Small intestine (tissue), 7 donors: ENCODE measurements around the gene CNTN5. TPM values are rescaled to one million over a fixed set of nuclear protein-coding genes. Genes with fewer than 3 reads are reported as not detected.
"Not testable (repeated sequence)": the region's sequence is repeated elsewhere in the genome, so short reads cannot be mapped to it uniquely, and the experiment has no call there.

ENCODE experiments used
- DNase-seq, 2 donors: peaks; one replicate each; pipeline versions ENCODE4 v3.0.0 to v3.0.0-alpha.2; 2013
- FAIRE-seq: peaks from 2 replicates; lab custom pipeline; 2012; peaks lifted over from hg19 to GRCh38; lab: Jason Lieb, UNC
- H3K27ac ChIP-seq, 3 donors: one replicate each; pipeline ENCODE4 v1.5.1; 2013; ENCODE audit warnings: low read length in 2 of 3, mild to moderate bottlenecking in 2 of 3, control low read depth in 1 of 3, inconsistent platforms in 1 of 3, low read depth in 1 of 3, moderate library complexity in 1 of 3
- H3K27me3 ChIP-seq, 3 donors: one replicate each; pipeline ENCODE4 v1.6.1; 2013; ENCODE audit warnings: low read length in 3 of 3, inconsistent platforms in 1 of 3; ENCODE audit not compliant: control insufficient read depth in 3 of 3, insufficient read depth in 3 of 3
- H3K36me3 ChIP-seq, 3 donors: one replicate each; pipeline ENCODE4 v1.6.1; 2013; ENCODE audit warnings: low read length in 3 of 3, inconsistent platforms in 1 of 3, low read depth in 1 of 3, mild to moderate bottlenecking in 1 of 3, moderate library complexity in 1 of 3; ENCODE audit not compliant: control insufficient read depth in 3 of 3, insufficient read depth in 2 of 3
- H3K4me1 ChIP-seq, 3 donors: one replicate each; pipeline ENCODE4 v1.6.1; 2013; ENCODE audit warnings: low read length in 2 of 3, inconsistent platforms in 1 of 3, low read depth in 1 of 3, mild to moderate bottlenecking in 1 of 3, moderate library complexity in 1 of 3; ENCODE audit not compliant: control insufficient read depth in 3 of 3, insufficient read depth in 2 of 3
- H3K4me3 ChIP-seq, 3 donors: one replicate each; pipeline ENCODE4 v1.5.1; 2013; ENCODE audit warnings: low read length in 3 of 3, control low read depth in 1 of 3, inconsistent platforms in 1 of 3, low read depth in 1 of 3, mild to moderate bottlenecking in 1 of 3, moderate library complexity in 1 of 3
- H3K9me3 ChIP-seq, 2 donors: one replicate each; pipeline ENCODE4 v1.6.1; 2013; ENCODE audit warnings: low read depth in 1 of 2, low read length in 1 of 2; ENCODE audit not compliant: control insufficient read depth in 2 of 2, insufficient read depth in 1 of 2
- WGBS, 3 donors: extraction: QIAGEN DNeasy Blood & Tissue Kit; methylation state at CpG; one replicate each; pipeline ENCODE4 v1.1.7; 2013; 5-methylcytosine and 5-hydroxymethylcytosine counted together
- polyA plus RNA-seq, 4 donors: library from polyadenylated mRNA; stranded (reverse) in 3 of 4; unstranded in 1 of 4; fragments of 200-250 nt in 3 of 4; fragments of 120-200 nt in 1 of 4; gene quantifications; one replicate each; pipeline versions ENCODE4 v1.2.1 to v1.2.3, GENCODE V29; 2013
- donor health status: healthy with polysubstance abuse.
- donor health status: control.
- donor health status: control.
- donor health status: Bipolar disorder and iron deficiency.
- donor health status: healthy.

Gene CNTN5
- polyA plus RNA-seq, 4 donors = 0.04 to 0.09 TPM; not detected in 2

DNA sequence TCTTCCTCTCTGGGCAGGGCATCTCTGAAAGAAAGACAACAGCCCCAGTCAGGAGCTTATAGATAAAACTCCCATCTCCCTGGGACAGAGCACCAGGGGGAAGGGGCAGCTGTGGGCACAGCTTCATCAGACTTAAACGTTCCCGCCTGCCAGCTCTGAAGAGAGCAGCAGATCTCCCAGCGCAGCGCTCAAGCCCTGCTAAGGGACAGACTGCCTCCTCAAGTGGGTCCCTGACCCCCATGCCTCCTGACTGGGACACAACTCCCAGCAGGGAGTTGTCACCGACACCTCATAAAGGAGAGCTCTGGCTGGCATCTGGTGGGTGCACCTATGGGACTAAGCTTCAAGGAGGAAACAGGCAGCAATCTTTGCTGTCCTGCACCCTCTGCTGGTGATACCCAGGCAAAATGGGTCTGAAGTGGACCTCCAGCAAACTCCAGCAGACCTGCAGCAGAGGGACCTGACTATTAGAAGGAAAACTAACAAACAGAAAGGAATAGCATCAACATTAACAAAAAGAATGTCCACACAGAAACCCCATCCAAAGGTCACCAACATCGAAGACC is 1236.6 kb downstream of the CNTN5 start:
- not testable (repeated sequence) for FAIRE-seq, H3K36me3 ChIP-seq, H3K4me1 ChIP-seq, H3K27me3 ChIP-seq, H3K4me3 ChIP-seq, DNase-seq, H3K27ac ChIP-seq, H3K9me3 ChIP-seq
- WGBS, 3 donors = 85 to 93% (median 92%) methylated on average over 6 of the region's 6 CpGs

DNA sequence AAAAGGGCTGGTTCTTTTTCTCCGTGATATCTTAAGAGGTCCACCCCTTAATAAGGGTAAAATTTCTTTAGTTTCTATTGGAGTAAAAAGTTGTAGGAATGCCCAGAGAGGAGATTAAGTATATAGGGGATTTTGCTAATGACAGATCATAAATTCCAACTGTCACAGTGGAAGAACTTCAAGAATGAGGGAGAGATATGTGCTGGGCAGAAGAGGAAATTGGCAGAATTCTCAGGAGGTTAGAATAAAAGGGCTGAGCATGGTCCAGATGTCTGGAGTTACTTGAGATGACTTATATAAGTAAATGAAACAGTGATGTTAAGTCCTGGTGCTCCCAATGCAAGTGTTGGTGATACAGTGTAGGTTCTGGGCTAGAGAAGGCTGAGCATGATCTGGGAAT is 1248.8 kb downstream of the CNTN5 start:
- H3K4me1 ChIP-seq = no peaks in the 10 kb centered on the region
- H3K27ac ChIP-seq = no peak overlapping the region
- no peaks in the 10 kb centered on the region for H3K36me3 ChIP-seq
- H3K9me3 ChIP-seq = no peaks in the 10 kb centered on the region
- WGBS, 3 donors = 41 to 55% (median 55%) methylated on average over 1 of the region's 1 CpG
- H3K27me3 ChIP-seq = no peaks in the 10 kb centered on the region
- FAIRE-seq (no peak), DNase-seq (no peak)
- H3K4me3 ChIP-seq = no peak overlapping the region

DNA sequence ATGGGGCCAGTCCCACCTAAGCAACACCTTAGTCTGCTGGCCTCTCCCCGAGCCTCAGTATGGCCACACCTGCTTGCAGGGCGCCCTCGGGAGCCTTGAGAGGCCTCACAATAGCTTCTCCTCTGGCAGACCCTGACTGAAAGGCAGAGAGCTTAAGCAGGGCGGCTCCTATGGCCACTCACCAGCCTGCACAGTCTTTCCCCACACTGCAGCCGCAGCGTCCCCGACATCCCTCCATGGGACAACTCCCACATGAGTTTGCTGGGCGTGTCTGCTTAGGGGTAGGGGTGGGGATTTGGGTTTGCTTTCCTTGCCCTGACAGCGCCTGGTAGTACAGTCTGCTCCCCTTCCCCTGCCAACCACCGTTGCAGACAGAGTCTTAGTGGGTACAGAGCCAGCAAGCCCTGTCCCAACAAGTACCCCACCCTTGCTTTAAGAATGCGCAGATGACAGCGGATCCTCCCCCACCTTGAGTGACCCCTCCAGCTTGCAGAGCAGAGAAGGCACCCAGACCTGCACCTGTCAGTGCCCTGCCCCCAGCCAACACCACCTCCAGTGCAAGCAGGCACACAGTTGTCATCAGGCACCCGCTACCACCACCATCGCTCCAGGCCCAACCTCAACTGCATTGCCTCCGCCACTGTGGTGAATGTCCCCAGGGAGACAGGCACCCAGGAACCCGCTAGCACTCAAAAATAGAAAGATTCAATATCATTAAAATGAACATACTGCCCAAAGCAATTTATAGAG is 1252.5 kb downstream of the CNTN5 start:
- H3K9me3 ChIP-seq = no peaks in the 10 kb centered on the region
- H3K4me3 ChIP-seq = no peak overlapping the region
- H3K36me3 ChIP-seq = no peaks in the 10 kb centered on the region
- H3K27ac ChIP-seq = no peak overlapping the region
- no peak for DNase-seq
- 81 to 89% (median 85%) methylated on average over 16 of the region's 16 CpGs for WGBS, 3 donors
- no peaks in the 10 kb centered on the region for H3K4me1 ChIP-seq
- no peak for FAIRE-seq
- H3K27me3 ChIP-seq = no peaks in the 10 kb centered on the region

DNA sequence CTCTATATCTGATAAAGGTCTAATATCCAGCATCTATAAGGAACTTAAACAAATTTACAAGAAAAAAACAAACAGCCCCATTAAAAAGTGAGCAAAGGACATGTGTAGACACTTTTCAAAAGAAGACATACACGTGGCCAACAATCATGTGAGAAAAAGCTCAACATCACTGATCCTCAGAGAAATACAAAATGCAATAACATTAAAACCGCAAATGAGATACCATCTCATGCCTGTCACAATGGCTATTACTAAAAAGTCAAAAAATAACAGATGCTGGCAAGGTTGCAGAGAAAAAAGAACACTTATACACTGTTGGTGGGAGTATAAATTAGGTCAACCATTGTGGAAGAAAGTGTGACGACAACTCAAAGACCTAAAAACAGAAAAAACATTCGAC is 1253.7 kb downstream of the CNTN5 start:
- not testable (repeated sequence) for H3K4me1 ChIP-seq, H3K36me3 ChIP-seq, H3K9me3 ChIP-seq, DNase-seq, H3K27me3 ChIP-seq, FAIRE-seq, H3K4me3 ChIP-seq, H3K27ac ChIP-seq
- WGBS, 3 donors = 77 to 84% (median 80%) methylated on average over 4 of the region's 4 CpGs

GRCh38 chr11:100294748-100295147 is 1274.0 kb downstream of the CNTN5 start:
- no peak overlapping the region for H3K4me3 ChIP-seq
- no peak for FAIRE-seq
- no peak for DNase-seq
- WGBS, 3 donors = 82 to 87% (median 84%) methylated on average over 6 of the region's 6 CpGs
- no peaks in the 10 kb centered on the region for H3K4me1 ChIP-seq
- H3K9me3 ChIP-seq = no peaks in the 10 kb centered on the region
- no peaks in the 10 kb centered on the region for H3K27me3 ChIP-seq
- no peaks in the 10 kb centered on the region for H3K36me3 ChIP-seq
- no peak overlapping the region for H3K27ac ChIP-seq

DNA sequence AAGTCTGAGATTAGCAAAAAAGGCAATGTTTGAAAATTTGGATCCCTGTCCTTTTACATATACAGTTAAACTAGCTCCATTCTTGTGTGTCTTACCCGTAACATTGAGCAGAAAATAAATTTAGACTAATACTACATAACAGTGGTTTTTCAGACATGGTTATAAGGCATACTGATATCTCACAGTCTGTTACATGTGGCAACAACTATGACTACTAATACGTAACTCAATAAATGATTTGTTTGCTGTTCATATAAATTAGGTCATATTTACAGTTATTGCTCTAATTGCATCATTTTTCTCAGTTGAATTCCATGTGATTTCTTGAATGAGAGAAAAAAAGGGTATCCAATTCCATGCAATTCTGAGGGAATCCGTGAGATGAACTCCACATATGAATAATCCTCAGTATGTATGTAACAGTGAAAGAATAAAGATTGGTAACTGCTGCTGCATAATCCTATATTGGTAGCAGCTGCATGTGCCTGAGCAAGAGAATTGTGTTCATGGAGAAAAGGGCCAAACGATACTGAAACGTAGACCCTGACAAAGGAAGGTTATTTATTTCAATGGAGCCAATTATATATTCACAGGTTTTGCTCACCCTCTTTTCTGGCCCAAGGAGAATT is 1275.4 kb downstream of the CNTN5 start:
- Histone ChIP-seq H3K27ac (no peak overlapping the region), H3K4me3 (no peak overlapping the region), H3K4me1 (no peaks in the 10 kb centered on the region), H3K9me3 (no peaks in the 10 kb centered on the region), H3K27me3 (no peaks in the 10 kb centered on the region), H3K36me3 (no peaks in the 10 kb centered on the region)
- FAIRE-seq (no peak), DNase-seq (no peak)
- 35 to 79% (median 61%) methylated on average over 5 of the region's 5 CpGs for WGBS, 3 donors

- Histone ChIP-seq H3K4me3 (no peak overlapping the region), H3K27me3 (no peaks in the 10 kb centered on the region), H3K4me1 (no peaks in the 10 kb centered on the region), H3K27ac (no peak overlapping the region), H3K36me3 (no peaks in the 10 kb centered on the region), H3K9me3 (no peaks in the 10 kb centered on the region)
- FAIRE-seq (no peak), DNase-seq (no peak)
- WGBS, 3 donors = 52 to 56% (median 56%) methylated on average over 5 of the region's 5 CpGs
Observed at GRCh38 chr11:100297516-100297915, 1276.8 kb downstream of the CNTN5 start.

DNA sequence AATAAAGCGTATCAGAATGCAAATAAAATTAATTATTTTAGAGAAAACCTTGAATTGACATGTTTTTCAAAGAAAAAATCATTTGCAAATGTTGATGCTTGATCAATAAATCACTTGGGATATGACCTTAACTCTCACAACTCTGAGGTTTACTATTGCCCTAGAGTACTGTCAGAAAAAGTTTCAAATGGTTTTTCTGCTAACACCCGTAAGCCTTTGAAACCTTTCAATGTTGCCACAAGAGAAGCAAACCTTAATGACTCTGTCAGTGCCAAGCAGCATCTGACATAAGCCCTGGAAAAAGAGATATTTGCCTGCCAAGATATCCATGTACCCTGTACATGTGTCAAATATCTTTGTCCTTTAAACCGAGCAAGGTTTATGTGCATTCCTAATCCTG is 1282.1 kb downstream of the CNTN5 start:
- Histone ChIP-seq H3K4me1 (no peaks in the 10 kb centered on the region), H3K27ac (no peak overlapping the region), H3K36me3 (no peaks in the 10 kb centered on the region), H3K9me3 (no peaks in the 10 kb centered on the region), H3K27me3 (no peaks in the 10 kb centered on the region), H3K4me3 (no peak overlapping the region)
- DNase-seq (no peak), FAIRE-seq (no peak)
- WGBS, 3 donors = 56 to 74% (median 63%) methylated on average over 3 of the region's 3 CpGs
